ENCODE measurements around the gene PCDHGA2. TPM values are rescaled to one million over a fixed set of nuclear protein-coding genes. Genes with fewer than 3 reads are reported as not detected.

The PCDHGA2 gene
- total and polyA plus RNA-seq, 9 of the 15 experiments (the other 6 are each of a cell fraction or from before 2014, with no cell fraction given): 0.07 to 0.27 (median 0.15) TPM; not detected in 2

DNA sequence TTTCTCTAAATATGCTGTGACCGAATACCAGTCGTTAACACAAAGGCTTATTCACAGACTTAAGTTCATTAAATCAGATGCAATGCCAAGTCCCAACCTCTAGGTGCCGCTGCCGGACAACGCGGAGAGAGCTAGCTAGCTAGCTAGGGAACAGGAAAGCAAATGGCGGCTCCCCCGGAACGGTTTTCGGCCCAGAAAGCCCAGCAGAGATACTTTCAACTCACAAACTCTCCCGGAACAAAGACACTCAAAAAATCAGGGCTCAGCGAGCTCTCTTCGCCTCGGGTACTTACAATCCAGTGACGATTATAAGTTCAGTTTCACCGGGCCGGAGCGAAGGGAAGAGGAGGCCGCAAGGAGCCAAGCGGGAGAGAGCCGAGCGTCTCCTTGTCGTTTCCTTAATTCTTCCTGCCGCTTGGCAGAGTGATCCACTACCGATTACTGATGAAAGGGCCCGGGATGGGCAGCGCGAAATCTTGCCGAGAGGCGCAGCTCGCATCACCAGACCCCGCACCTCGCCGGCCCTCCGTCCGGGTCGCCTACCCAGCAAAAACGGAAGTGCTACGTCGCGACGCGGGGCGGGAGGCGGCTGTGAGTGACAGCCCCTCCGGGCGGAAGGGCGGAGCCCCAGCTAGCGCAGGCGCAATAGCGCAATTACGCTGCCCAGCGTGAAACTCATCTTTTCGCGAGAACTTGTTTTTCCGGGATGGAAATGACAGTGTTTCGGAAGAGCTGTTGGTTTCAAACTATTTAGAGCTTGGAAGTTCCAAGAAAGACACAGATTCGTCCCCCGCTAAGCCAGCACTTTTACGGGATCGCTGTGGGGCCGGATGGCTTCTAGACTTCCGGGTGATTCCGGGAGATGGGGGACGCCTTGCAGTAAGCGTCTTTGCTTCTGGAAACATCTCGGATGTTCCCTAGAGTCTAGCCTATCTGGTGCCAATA, 18.1 kb upstream of the PCDHGA2 start, which contains the start of gene TAF7 (continued):
- TF ChIP-seq, protein P1, sequence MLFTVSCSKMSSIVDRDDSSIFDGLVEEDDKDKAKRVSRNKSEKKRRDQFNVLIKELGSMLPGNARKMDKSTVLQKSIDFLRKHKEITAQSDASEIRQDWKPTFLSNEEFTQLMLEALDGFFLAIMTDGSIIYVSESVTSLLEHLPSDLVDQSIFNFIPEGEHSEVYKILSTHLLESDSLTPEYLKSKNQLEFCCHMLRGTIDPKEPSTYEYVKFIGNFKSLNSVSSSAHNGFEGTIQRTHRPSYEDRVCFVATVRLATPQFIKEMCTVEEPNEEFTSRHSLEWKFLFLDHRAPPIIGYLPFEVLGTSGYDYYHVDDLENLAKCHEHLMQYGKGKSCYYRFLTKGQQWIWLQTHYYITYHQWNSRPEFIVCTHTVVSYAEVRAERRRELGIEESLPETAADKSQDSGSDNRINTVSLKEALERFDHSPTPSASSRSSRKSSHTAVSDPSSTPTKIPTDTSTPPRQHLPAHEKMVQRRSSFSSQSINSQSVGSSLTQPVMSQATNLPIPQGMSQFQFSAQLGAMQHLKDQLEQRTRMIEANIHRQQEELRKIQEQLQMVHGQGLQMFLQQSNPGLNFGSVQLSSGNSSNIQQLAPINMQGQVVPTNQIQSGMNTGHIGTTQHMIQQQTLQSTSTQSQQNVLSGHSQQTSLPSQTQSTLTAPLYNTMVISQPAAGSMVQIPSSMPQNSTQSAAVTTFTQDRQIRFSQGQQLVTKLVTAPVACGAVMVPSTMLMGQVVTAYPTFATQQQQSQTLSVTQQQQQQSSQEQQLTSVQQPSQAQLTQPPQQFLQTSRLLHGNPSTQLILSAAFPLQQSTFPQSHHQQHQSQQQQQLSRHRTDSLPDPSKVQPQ (CRISPR knock-in tag; IDR thresholded peaks at IDR 0.05; ENCODE audit: borderline replicate concordance): no peak
- TF ChIP-seq FOS (IDR thresholded peaks at IDR 0.05; ENCODE audit: extremely low read depth, insufficient read length): no peak
- peak; percentile 93 for TF ChIP-seq SOX6 (IDR thresholded peaks at IDR 0.05)
- no peak for TF ChIP-seq ZNF766 (CRISPR knock-in tag; conservative IDR thresholded peaks at IDR 0.05)
- TF ChIP-seq TAF15 (IDR thresholded peaks at IDR 0.05; ENCODE audit: low read depth, low read length): no peak
- TF ChIP-seq, protein P2, sequence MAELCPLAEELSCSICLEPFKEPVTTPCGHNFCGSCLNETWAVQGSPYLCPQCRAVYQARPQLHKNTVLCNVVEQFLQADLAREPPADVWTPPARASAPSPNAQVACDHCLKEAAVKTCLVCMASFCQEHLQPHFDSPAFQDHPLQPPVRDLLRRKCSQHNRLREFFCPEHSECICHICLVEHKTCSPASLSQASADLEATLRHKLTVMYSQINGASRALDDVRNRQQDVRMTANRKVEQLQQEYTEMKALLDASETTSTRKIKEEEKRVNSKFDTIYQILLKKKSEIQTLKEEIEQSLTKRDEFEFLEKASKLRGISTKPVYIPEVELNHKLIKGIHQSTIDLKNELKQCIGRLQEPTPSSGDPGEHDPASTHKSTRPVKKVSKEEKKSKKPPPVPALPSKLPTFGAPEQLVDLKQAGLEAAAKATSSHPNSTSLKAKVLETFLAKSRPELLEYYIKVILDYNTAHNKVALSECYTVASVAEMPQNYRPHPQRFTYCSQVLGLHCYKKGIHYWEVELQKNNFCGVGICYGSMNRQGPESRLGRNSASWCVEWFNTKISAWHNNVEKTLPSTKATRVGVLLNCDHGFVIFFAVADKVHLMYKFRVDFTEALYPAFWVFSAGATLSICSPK (IDR thresholded peaks at IDR 0.05; ENCODE audit: borderline replicate concordance): no peak
- TF ChIP-seq ZC3H8 (IDR thresholded peaks at IDR 0.05): no peak
- no peak for TF ChIP-seq HDAC8 (tag; IDR thresholded peaks at IDR 0.05)
- TF ChIP-seq, protein P3, sequence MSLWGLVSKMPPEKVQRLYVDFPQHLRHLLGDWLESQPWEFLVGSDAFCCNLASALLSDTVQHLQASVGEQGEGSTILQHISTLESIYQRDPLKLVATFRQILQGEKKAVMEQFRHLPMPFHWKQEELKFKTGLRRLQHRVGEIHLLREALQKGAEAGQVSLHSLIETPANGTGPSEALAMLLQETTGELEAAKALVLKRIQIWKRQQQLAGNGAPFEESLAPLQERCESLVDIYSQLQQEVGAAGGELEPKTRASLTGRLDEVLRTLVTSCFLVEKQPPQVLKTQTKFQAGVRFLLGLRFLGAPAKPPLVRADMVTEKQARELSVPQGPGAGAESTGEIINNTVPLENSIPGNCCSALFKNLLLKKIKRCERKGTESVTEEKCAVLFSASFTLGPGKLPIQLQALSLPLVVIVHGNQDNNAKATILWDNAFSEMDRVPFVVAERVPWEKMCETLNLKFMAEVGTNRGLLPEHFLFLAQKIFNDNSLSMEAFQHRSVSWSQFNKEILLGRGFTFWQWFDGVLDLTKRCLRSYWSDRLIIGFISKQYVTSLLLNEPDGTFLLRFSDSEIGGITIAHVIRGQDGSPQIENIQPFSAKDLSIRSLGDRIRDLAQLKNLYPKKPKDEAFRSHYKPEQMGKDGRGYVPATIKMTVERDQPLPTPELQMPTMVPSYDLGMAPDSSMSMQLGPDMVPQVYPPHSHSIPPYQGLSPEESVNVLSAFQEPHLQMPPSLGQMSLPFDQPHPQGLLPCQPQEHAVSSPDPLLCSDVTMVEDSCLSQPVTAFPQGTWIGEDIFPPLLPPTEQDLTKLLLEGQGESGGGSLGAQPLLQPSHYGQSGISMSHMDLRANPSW (CRISPR knock-in tag; IDR thresholded peaks at IDR 0.05): 0 out of 2 replicates have a peak, but pooled peaks have one; percentile 46
- no peak for TF ChIP-seq STAT5B (CRISPR knock-in tag; IDR thresholded peaks at IDR 0.05)
- TF ChIP-seq ZNF232 (CRISPR knock-in tag; IDR thresholded peaks at IDR 0.05): no peak
- TF ChIP-seq HNRNPK (IDR thresholded peaks at IDR 0.05; ENCODE audit: low read depth, low read length, poor library complexity, severe bottlenecking): no peak
- TF ChIP-seq EZH2 (IDR thresholded peaks at IDR 0.05; ENCODE audit: borderline replicate concordance, low read depth, low read length): no peak
- TF ChIP-seq, protein P4, sequence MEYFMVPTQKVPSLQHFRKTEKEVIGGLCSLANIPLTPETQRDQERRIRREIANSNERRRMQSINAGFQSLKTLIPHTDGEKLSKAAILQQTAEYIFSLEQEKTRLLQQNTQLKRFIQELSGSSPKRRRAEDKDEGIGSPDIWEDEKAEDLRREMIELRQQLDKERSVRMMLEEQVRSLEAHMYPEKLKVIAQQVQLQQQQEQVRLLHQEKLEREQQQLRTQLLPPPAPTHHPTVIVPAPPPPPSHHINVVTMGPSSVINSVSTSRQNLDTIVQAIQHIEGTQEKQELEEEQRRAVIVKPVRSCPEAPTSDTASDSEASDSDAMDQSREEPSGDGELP (CRISPR knock-in tag; IDR thresholded peaks at IDR 0.05; ENCODE audit: borderline replicate concordance): peak; percentile 40; the same call in 1 of the 2 replicates
- TF ChIP-seq ZNF408 (CRISPR knock-in tag; IDR thresholded peaks at IDR 0.05; ENCODE audit: low read depth): no peak
- no peak; the same call in 1 of the 2 replicates for TF ChIP-seq LCOR (CRISPR knock-in tag; IDR thresholded peaks at IDR 0.05)
- TF ChIP-seq NR4A1 (CRISPR knock-in tag; IDR thresholded peaks at IDR 0.05): no peak
- TF ChIP-seq NR4A1 (tag; IDR thresholded peaks at IDR 0.05): no peak
- TF ChIP-seq ZNF76 (CRISPR knock-in tag; IDR thresholded peaks at IDR 0.05; ENCODE audit: borderline replicate concordance): no peak
- TF ChIP-seq ZSCAN29 (IDR thresholded peaks at IDR 0.05): no peak
